Smooth muscle cell (in vitro differentiated cells): ENCODE measurements around the gene ARHGAP35. TPM values are rescaled to one million over a fixed set of nuclear protein-coding genes. Genes with fewer than 3 reads are reported as not detected.

ENCODE experiments used
- DNase-seq: peaks from one replicate; lab custom pipeline; 2025; ENCODE audit not compliant: unreplicated experiment; lab: John Stamatoyannopoulos, UW
- H2AFZ ChIP-seq: fragments of 200-600 bp; sonication (generic); 2 replicates; pipeline ENCODE4 v1.6.0; 2016; ENCODE audit warnings: antibody characterized with exemption, low read depth, mild to moderate bottlenecking
- H3F3A ChIP-seq: fragments of 200-600 bp; sonication (generic); 2 replicates; pipeline ENCODE4 v1.6.0; 2017; ENCODE audit warnings: antibody characterized with exemption, low read depth
- H3K27ac ChIP-seq: fragments of 200-600 bp; sonication (generic); 2 replicates; pipeline ENCODE4 v1.5.1; 2016; ENCODE audit warnings: low read depth, mild to moderate bottlenecking
- H3K27me3 ChIP-seq: fragments of 200-600 bp; sonication (generic); 2 replicates; pipeline ENCODE4 v1.6.1; 2016; ENCODE audit warnings: low read depth, mild to moderate bottlenecking
- H3K36me3 ChIP-seq: fragments of 200-600 bp; sonication (generic); 2 replicates; pipeline ENCODE4 v1.5.1; 2016; ENCODE audit warnings: low read depth
- H3K4me1 ChIP-seq: fragments of 200-600 bp; sonication (generic); 2 replicates; pipeline ENCODE4 v1.5.1; 2016; ENCODE audit warnings: low read depth
- H3K4me2 ChIP-seq: fragments of 200-600 bp; sonication (generic); 2 replicates; pipeline ENCODE4 v1.6.0; 2016; ENCODE audit warnings: mild to moderate bottlenecking
- H3K4me3 ChIP-seq: fragments of 200-600 bp; sonication (generic); 2 replicates; pipeline ENCODE4 v1.5.1; 2016; ENCODE audit warnings: mild to moderate bottlenecking
- H3K79me2 ChIP-seq: fragments of 200-600 bp; sonication (generic); 2 replicates; pipeline ENCODE4 v1.6.0; 2016; ENCODE audit warnings: low read depth, mild to moderate bottlenecking
- H3K9ac ChIP-seq: fragments of 200-600 bp; sonication (generic); 2 replicates; pipeline ENCODE4 v1.6.0; 2016; ENCODE audit warnings: low read depth
- H3K9me3 ChIP-seq: fragments of 200-600 bp; sonication (generic); replicated peaks from 2 replicates; pipeline ENCODE4 v1.5.1; 2016; ENCODE audit warnings: low read depth
- H4K20me1 ChIP-seq: fragments of 200-600 bp; sonication (generic); 2 replicates; pipeline ENCODE4 v1.6.0; 2016; ENCODE audit warnings: low read depth
- CTCF ChIP-seq: fragments of 200-600 bp; sonication (generic); IDR thresholded peaks from 2 replicates; pipeline ENCODE4 v1.5.1; 2017; ENCODE audit warnings: borderline replicate concordance, mild to moderate bottlenecking, antibody characterized with exemption; ENCODE audit not compliant: insufficient read depth, poor library complexity, severe bottlenecking
- WGBS: methylation state at CpG from one replicate; pipeline ENCODE4 v1.1.7; 2016; ENCODE audit warnings: low lambda C conversion rate; 5-methylcytosine and 5-hydroxymethylcytosine counted together
- polyA plus RNA-seq: library from polyadenylated mRNA; unstranded; fragments of >200 nt; fragmentation: Nextera tagmentation; extraction: Ambion mirVana; gene quantifications from 2 replicates; pipeline ENCODE4 v1.2.1, GENCODE V29; 2016
- total RNA-seq: library from RNA; depleted of rRNA; stranded (reverse); fragments of >200 nt; gene quantifications from 2 replicates; pipeline ENCODE4 v1.2.3, GENCODE V29; 2014

Gene ARHGAP35
- total and polyA plus RNA-seq, 2 experiments from 2014 or later = 6.9 to 19.8 TPM

GRCh38 chr19:46909356-46909755, 48.6 kb downstream of the ARHGAP35 start:
- TF ChIP-seq CTCF = no peak
- DNase-seq = no peak
- no peak overlapping the region for H3K27ac ChIP-seq
- WGBS = 49% methylated on average over 4 of the region's 4 CpGs
- peaks cover 69% of the 10 kb centered on the region for H4K20me1 ChIP-seq
- H3F3A ChIP-seq = peaks cover 28% of the 10 kb centered on the region
- H3K4me1 ChIP-seq = peaks cover 24% of the 10 kb centered on the region
- no peak overlapping the region for H3K4me2 ChIP-seq
- no peak overlapping the region for H3K9ac ChIP-seq
- H2AFZ ChIP-seq = no peak overlapping the region
- H3K36me3 ChIP-seq = no peaks in the 10 kb centered on the region
- H3K27me3 ChIP-seq = no peaks in the 10 kb centered on the region
- peaks cover 77% of the 10 kb centered on the region for H3K79me2 ChIP-seq
- no peaks in the 10 kb centered on the region for H3K9me3 ChIP-seq
- H3K4me3 ChIP-seq = no peak overlapping the region

Other genes starting within 250 kb of the ARHGAP35 start
- 0.09 and 2.3 TPM in 2 replicates for gene PTGIR, start 235.9 kb upstream of the ARHGAP35 start, total RNA-seq
- gene PTGIR, start 235.9 kb upstream of the ARHGAP35 start, polyA plus RNA-seq = 0.81 and 1.3 TPM in 2 replicates
- not detected in 2 replicates for gene GNG8, start 224.8 kb upstream of the ARHGAP35 start, total RNA-seq
- 3.3 TPM in 1 of 2 replicates, not detected in the other for gene GNG8, start 224.8 kb upstream of the ARHGAP35 start, polyA plus RNA-seq
- 6.2 and 12.3 TPM in 2 replicates for gene DACT3, start 199.8 kb upstream of the ARHGAP35 start, total RNA-seq
- gene DACT3, start 199.8 kb upstream of the ARHGAP35 start, polyA plus RNA-seq = 19.1 and 22.7 TPM in 2 replicates
- 8.6 and 24.2 TPM in 2 replicates for gene PRKD2, start 143.9 kb upstream of the ARHGAP35 start, total RNA-seq
- 34.6 and 45.9 TPM in 2 replicates for gene PRKD2, start 143.9 kb upstream of the ARHGAP35 start, polyA plus RNA-seq
- 13.8 and 35.2 TPM in 2 replicates for gene FKRP, start 114.9 kb upstream of the ARHGAP35 start, total RNA-seq
- 18.9 and 27.2 TPM in 2 replicates for gene FKRP, start 114.9 kb upstream of the ARHGAP35 start, polyA plus RNA-seq
- gene STRN4, start 114.5 kb upstream of the ARHGAP35 start, total RNA-seq = 47.1 and 55.7 TPM in 2 replicates
- 69.1 and 72.1 TPM in 2 replicates for gene STRN4, start 114.5 kb upstream of the ARHGAP35 start, polyA plus RNA-seq
- gene SLC1A5, start 72.4 kb upstream of the ARHGAP35 start, total RNA-seq = 101 TPM in 2 replicates
- 224 and 231 TPM in 2 replicates for gene SLC1A5, start 72.4 kb upstream of the ARHGAP35 start, polyA plus RNA-seq
- 142 and 204 TPM in 2 replicates for gene AP2S1, start 10.2 kb upstream of the ARHGAP35 start, total RNA-seq
- gene AP2S1, start 10.2 kb upstream of the ARHGAP35 start, polyA plus RNA-seq = 471 and 488 TPM in 2 replicates
- gene NPAS1, start 158.8 kb downstream of the ARHGAP35 start, total RNA-seq = 0.49 and 0.76 TPM in 2 replicates
- gene NPAS1, start 158.8 kb downstream of the ARHGAP35 start, polyA plus RNA-seq = 3.7 and 4.7 TPM in 2 replicates
- 21.5 and 61.5 TPM in 2 replicates for gene TMEM160, start 187.6 kb downstream of the ARHGAP35 start, total RNA-seq
- gene TMEM160, start 187.6 kb downstream of the ARHGAP35 start, polyA plus RNA-seq = 92.2 and 94.4 TPM in 2 replicates